SU-DHL-6 (cell line): ENCODE data around the gene MAP3K8.
A peak's percentile ranks its signal among the peaks of the same experiment; 100 is the strongest.

Source experiments
- H2AFZ ChIP-seq: fragments of 200-600 bp; sonication (generic); 2 replicates; pipeline ENCODE4 v1.6.1; 2014; ENCODE audit warnings: low read depth, mild to moderate bottlenecking, moderate library complexity, mixed read lengths, antibody characterized with exemption, low read length; ENCODE audit not compliant: severe bottlenecking
- H3F3A ChIP-seq: fragments of 200-600 bp; shearing (Covaris generic); 2 replicates; pipeline ENCODE4 v1.6.0; 2016; ENCODE audit warnings: antibody characterized with exemption, mild to moderate bottlenecking; ENCODE audit not compliant: insufficient read depth
- H3K27ac ChIP-seq: fragments of 200-600 bp; sonication (generic); 2 replicates; pipeline ENCODE4 v1.5.1; 2016; ENCODE audit warnings: low read depth, mild to moderate bottlenecking, low read length, moderate library complexity, mixed read lengths
- H3K27me3 ChIP-seq: fragments of 200-600 bp; sonication (generic), shearing (Covaris generic); 2 replicates; pipeline ENCODE4 v1.6.0; 2014; ENCODE audit warnings: mild to moderate bottlenecking, low read length
- H3K36me3 ChIP-seq: fragments of 200-600 bp; sonication (generic); 2 replicates; pipeline ENCODE4 v1.6.1; 2014; ENCODE audit warnings: mild to moderate bottlenecking, low read length, mixed read lengths
- H3K4me2 ChIP-seq: fragments of 300-600, 200-600 bp; shearing (Covaris generic), sonication (generic); 2 replicates; pipeline ENCODE4 v1.6.0; 2014; ENCODE audit warnings: low read length, low read depth, mild to moderate bottlenecking; ENCODE audit not compliant: poor library complexity, severe bottlenecking
- H3K4me3 ChIP-seq: fragments of 200-600 bp; sonication (generic); 2 replicates; pipeline ENCODE4 v1.5.1; 2014; ENCODE audit warnings: antibody characterized with exemption, low read length, mild to moderate bottlenecking, mixed read lengths; ENCODE audit not compliant: insufficient read depth, poor library complexity, severe bottlenecking
- H3K79me2 ChIP-seq: fragments of 200-600 bp; sonication (generic); 2 replicates; pipeline ENCODE4 v1.6.1; 2014; ENCODE audit warnings: mild to moderate bottlenecking, low read length, moderate library complexity; ENCODE audit not compliant: insufficient read depth
- H3K9ac ChIP-seq: fragments of 200-600 bp; sonication (generic); 2 replicates; pipeline ENCODE4 v1.7.0; 2014; ENCODE audit warnings: mild to moderate bottlenecking, low read length
- H3K9me2 ChIP-seq: fragments of 200-600 bp; sonication (generic); replicated peaks from 2 replicates; pipeline ENCODE4 v1.6.1; 2014; ENCODE audit warnings: low read length; ENCODE audit not compliant: insufficient read depth
- H3K9me3 ChIP-seq: fragments of 200-600 bp; sonication (generic); 2 replicates; pipeline ENCODE4 v1.6.1; 2014; ENCODE audit warnings: low read length, mixed read lengths; ENCODE audit not compliant: insufficient read depth
- H4K20me1 ChIP-seq: fragments of 200-600 bp; sonication (generic); 2 replicates; pipeline ENCODE4 v1.6.1; 2014; ENCODE audit warnings: low read depth, mild to moderate bottlenecking, antibody characterized with exemption, low read length, moderate library complexity, mixed read lengths
- CTCF ChIP-seq: fragments of 200-600 bp; sonication (generic); IDR thresholded peaks from one replicate; pipeline ENCODE4 v1.5.1; 2017; ENCODE audit warnings: antibody characterized with exemption, mild to moderate bottlenecking, low read length, moderate library complexity; ENCODE audit not compliant: insufficient read depth, poor library complexity, severe bottlenecking
- EZH2phosphoT487 ChIP-seq: fragments of 200-600 bp; sonication (generic), shearing (Covaris generic); conservative IDR thresholded peaks from 2 replicates; pipeline ENCODE4 v1.6.1; 2018; ENCODE audit warnings: mild to moderate bottlenecking, antibody characterized with exemption, low read length, moderate library complexity, mixed read lengths

MAP3K8 gene

GRCh38 chr10:30412901-30413300, 21.1 kb upstream of the MAP3K8 start:
- no peak overlapping the region for H2AFZ ChIP-seq
- H3K9ac ChIP-seq: no peak overlapping the region
- no peak overlapping the region for H3K4me2 ChIP-seq
- H3K36me3 ChIP-seq: no peaks in the 10 kb centered on the region
- no peaks in the 10 kb centered on the region for H3K79me2 ChIP-seq
- TF ChIP-seq CTCF (no peak), EZH2phosphoT487 (no peak)
- H3K27ac ChIP-seq: no peak overlapping the region
- H3K27me3 ChIP-seq: no peaks in the 10 kb centered on the region
- no peaks in the 10 kb centered on the region for H4K20me1 ChIP-seq
- H3K9me2 ChIP-seq: no peaks in the 10 kb centered on the region
- H3F3A ChIP-seq: no peaks in the 10 kb centered on the region
- H3K4me3 ChIP-seq: no peak overlapping the region
- no peaks in the 10 kb centered on the region for H3K9me3 ChIP-seq

- H3K9ac ChIP-seq: no peak overlapping the region
- no peaks in the 10 kb centered on the region for H3K36me3 ChIP-seq
- TF ChIP-seq CTCF: peak; percentile 55
- TF ChIP-seq EZH2phosphoT487: no peak
- no peak overlapping the region for H2AFZ ChIP-seq
- no peak overlapping the region for H3K27ac ChIP-seq
- no peak overlapping the region for H3K4me2 ChIP-seq
- H3K79me2 ChIP-seq: no peaks in the 10 kb centered on the region
- H3K4me3 ChIP-seq: no peak overlapping the region
- H3K9me2 ChIP-seq: no peaks in the 10 kb centered on the region
- no peaks in the 10 kb centered on the region for H3F3A ChIP-seq
- no peaks in the 10 kb centered on the region for H3K27me3 ChIP-seq
- H4K20me1 ChIP-seq: no peaks in the 10 kb centered on the region
- H3K9me3 ChIP-seq: no peaks in the 10 kb centered on the region
Observed at GRCh38 chr10:30413996-30414576, 19.9 kb upstream of the MAP3K8 start.

GRCh38 chr10:30415593-30415992, 18.4 kb upstream of the MAP3K8 start:
- Histone ChIP-seq H3K79me2 (no peaks in the 10 kb centered on the region), H4K20me1 (no peaks in the 10 kb centered on the region), H3K36me3 (no peaks in the 10 kb centered on the region), H2AFZ (no peak overlapping the region), H3K9me2 (no peaks in the 10 kb centered on the region), H3K4me2 (no peak overlapping the region), H3K27me3 (no peaks in the 10 kb centered on the region), H3K9ac (no peak overlapping the region), H3K4me3 (no peak overlapping the region), H3F3A (no peaks in the 10 kb centered on the region), H3K9me3 (no peaks in the 10 kb centered on the region), H3K27ac (no peak overlapping the region)
- TF ChIP-seq EZH2phosphoT487: no peak
- TF ChIP-seq CTCF: no peak

GRCh38 chr10:30417301-30417700, 16.7 kb upstream of the MAP3K8 start:
- Histone ChIP-seq H4K20me1 (no peaks in the 10 kb centered on the region), H3F3A (no peaks in the 10 kb centered on the region), H3K27me3 (no peaks in the 10 kb centered on the region), H3K9me3 (no peaks in the 10 kb centered on the region), H2AFZ (no peak overlapping the region), H3K4me2 (no peak overlapping the region), H3K79me2 (no peaks in the 10 kb centered on the region), H3K9ac (no peak overlapping the region), H3K9me2 (no peaks in the 10 kb centered on the region), H3K27ac (no peak overlapping the region), H3K4me3 (no peak overlapping the region), H3K36me3 (no peaks in the 10 kb centered on the region)
- TF ChIP-seq EZH2phosphoT487 (no peak), CTCF (no peak)
